ENCODE data around the gene DOCK4.

DNA sequence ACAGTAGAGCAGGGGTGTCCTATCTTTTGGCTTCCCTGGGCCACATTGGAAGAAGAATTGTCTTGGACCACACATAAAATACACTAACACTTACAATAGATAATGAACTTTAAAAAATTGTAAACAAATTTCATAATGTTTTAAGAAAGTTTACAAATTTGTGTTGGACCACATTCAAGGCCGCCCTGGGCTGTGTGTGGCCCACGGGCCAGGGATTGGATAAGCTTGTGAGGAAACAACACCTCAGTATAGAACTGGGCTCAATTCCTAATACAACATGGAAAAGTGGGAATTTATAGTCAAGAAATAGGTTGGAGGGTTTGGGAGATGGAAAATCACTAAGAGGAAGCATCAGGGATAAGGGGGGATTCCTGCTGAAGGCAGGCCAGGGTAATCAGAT is 18.0 kb upstream of the DOCK4 start:
- TF ChIP-seq, protein P1, sequence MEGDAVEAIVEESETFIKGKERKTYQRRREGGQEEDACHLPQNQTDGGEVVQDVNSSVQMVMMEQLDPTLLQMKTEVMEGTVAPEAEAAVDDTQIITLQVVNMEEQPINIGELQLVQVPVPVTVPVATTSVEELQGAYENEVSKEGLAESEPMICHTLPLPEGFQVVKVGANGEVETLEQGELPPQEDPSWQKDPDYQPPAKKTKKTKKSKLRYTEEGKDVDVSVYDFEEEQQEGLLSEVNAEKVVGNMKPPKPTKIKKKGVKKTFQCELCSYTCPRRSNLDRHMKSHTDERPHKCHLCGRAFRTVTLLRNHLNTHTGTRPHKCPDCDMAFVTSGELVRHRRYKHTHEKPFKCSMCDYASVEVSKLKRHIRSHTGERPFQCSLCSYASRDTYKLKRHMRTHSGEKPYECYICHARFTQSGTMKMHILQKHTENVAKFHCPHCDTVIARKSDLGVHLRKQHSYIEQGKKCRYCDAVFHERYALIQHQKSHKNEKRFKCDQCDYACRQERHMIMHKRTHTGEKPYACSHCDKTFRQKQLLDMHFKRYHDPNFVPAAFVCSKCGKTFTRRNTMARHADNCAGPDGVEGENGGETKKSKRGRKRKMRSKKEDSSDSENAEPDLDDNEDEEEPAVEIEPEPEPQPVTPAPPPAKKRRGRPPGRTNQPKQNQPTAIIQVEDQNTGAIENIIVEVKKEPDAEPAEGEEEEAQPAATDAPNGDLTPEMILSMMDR (IDR thresholded peaks at IDR 0.05), result no peak
- TF ChIP-seq POLR2A (IDR thresholded peaks at IDR 0.05) (no peak), EP300 (IDR thresholded peaks at IDR 0.05) (no peak)
